CD4-positive, alpha-beta T cell treated with Interferon alpha-2 for 1 hour (primary cell): Measurements from ENCODE around the gene SCG5.
A peak's percentile ranks its signal among the peaks of the same experiment; 100 is the strongest.

Experiments used
- DNase-seq, 2 donors: peaks; one replicate each; pipeline ENCODE4 v3.0.0-alpha.2; 2020 to 2022

Gene SCG5

DNA sequence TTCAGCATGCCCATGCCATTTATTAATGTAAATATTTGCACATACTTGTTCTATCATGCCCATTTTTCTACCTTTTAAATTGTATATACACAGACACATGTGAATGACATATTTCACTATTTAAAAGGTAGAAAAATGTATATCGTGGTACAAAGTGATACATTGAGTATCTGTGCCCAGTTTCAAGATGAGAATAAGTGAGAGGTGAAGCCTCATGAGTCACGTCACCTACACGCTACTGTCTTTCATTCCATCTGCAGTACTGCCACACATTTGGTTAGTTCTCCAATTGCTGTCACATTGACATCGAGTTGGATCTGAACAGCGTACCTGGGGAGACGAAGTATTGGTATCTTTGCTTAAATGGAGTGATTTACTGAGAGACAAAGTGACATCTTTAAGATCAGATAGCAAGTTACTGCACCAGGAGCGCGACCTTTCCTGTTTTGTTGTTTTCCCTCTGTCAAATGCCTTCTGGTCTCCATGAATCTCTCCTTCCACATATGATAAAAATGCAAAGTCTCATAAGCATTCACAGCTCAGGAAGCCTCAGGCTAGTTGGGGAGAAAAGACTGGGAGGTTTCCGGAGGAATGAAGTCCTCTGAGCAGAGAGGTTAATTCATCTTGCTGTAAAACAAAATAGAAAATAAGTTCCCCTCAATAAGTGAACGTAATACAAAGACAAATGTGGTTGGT is 88.3 kb downstream of the SCG5 start:
- DNase-seq: no peak

DNA sequence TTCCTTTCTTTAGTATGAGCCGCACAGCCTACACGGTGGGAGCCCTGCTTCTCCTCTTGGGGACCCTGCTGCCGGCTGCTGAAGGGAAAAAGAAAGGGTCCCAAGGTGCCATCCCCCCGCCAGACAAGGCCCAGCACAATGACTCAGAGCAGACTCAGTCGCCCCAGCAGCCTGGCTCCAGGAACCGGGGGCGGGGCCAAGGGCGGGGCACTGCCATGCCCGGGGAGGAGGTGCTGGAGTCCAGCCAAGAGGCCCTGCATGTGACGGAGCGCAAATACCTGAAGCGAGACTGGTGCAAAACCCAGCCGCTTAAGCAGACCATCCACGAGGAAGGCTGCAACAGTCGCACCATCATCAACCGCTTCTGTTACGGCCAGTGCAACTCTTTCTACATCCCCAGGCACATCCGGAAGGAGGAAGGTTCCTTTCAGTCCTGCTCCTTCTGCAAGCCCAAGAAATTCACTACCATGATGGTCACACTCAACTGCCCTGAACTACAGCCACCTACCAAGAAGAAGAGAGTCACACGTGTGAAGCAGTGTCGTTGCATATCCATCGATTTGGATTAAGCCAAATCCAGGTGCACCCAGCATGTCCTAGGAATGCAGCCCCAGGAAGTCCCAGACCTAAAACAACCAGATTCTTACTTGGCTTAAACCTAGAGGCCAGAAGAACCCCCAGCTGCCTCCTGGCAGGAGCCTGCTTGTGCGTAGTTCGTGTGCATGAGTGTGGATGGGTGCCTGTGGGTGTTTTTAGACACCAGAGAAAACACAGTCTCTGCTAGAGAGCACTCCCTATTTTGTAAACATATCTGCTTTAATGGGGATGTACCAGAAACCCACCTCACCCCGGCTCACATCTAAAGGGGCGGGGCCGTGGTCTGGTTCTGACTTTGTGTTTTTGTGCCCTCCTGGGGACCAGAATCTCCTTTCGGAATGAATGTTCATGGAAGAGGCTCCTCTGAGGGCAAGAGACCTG is 89.5 kb downstream of the SCG5 start:
- peak in 1 of 2 donors; percentile 2 for DNase-seq

- DNase-seq: no peak
Measured at GRCh38 chr15:32732574-32733157, 91.2 kb downstream of the SCG5 start.

- no peak for DNase-seq
Measured at GRCh38 chr15:32733281-32733680, 91.8 kb downstream of the SCG5 start.

- no peak for DNase-seq
Measured at GRCh38 chr15:32735989-32736700, 94.6 kb downstream of the SCG5 start.

DNA sequence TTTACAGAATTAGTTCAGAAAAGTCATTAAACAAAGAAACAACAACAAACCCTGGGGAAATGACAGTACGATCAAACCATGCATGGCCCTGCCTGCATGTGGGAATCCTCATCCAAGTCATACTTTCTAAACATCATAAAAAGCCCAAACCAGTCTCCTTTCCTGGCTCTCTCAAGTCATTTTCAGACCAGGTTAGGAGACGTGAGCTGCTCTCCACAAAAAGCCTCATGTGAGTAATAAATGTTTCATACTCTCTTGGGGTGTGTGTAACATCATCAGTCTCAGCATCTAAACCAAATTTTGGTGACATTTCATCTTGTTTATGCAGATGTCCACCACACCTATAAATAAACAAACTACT is 95.2 kb downstream of the SCG5 start:
- no peak for DNase-seq

- no peak for DNase-seq
Measured at GRCh38 chr15:32737304-32737703, 95.8 kb downstream of the SCG5 start.

GRCh38 chr15:32738666-32739065 is 97.2 kb downstream of the SCG5 start:
- no peak for DNase-seq

DNA sequence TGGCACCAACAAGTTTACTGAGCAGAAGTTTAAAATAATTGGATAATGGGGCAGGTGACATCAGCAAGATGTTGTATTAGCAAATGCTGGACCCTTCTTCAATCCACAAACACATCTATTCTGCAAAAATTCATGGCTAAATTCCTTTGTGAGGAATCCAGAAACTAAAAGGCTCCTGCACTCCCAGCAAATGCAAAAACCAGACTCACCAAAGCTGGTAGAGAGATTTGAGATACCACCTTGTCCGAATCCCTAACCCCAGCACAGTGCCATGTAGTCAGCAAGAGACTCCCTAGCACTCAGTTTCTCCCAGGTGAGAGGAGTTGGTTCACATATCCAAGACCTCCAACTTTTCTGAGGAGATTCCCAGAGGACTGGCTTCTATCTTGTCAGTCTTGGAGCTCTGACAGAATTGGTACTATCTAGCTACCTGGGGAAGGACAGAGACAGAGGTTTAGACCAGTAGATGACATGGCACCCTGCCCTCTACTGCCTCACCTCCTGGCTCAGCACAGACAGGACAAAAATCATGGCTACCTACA is 98.1 kb downstream of the SCG5 start:
- no peak for DNase-seq

DNA sequence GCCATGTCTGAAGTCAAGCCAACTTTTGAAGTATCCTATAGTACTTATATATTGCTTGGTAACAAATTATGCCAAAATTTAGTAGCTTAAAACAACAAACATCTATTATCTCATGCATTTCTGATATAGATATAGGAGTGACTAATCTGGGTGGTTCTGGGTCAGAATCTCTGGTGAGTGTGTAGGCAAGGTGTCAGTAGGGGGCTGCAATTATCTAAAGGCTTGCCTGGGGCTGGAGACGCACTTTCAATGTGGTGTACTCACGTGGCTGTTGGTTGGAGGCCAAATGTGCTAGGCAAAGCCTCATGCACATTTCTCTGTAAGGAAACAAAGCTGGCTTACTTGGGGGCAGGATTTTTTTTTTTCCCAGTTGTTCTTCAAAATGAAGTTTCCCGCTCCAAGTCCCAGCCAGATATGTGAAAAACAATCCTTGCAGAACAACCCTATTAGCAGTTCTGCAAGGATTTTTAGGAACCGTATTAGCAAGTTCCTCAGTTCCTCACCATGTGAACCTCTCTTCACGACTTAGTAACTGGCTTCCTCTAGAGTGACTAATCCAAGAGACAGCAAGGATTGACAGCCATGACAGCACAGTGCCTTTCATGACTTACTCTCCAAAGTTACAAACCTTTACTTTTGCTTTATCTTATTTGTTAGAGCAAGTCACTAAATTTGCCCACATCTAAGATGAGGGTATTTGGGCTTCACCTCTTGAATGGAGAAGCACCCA is 102.1 kb downstream of the SCG5 start:
- DNase-seq: no peak

GRCh38 chr15:32746116-32746857 is 104.8 kb downstream of the SCG5 start:
- DNase-seq: no peak
